ENCODE data around the gene DEFB132. TPM values are rescaled to one million over a fixed set of nuclear protein-coding genes. Genes with fewer than 3 reads are reported as not detected.

DEFB132 gene
- total and polyA plus RNA-seq, 9 of the 15 experiments (the other 6 are each of a cell fraction or from before 2014, with no cell fraction given), result not detected

GRCh38 chr20:297098-297924 is 39.8 kb downstream of the DEFB132 start, which contains the start of gene ZCCHC3 (continued):
- TF ChIP-seq, protein P1, sequence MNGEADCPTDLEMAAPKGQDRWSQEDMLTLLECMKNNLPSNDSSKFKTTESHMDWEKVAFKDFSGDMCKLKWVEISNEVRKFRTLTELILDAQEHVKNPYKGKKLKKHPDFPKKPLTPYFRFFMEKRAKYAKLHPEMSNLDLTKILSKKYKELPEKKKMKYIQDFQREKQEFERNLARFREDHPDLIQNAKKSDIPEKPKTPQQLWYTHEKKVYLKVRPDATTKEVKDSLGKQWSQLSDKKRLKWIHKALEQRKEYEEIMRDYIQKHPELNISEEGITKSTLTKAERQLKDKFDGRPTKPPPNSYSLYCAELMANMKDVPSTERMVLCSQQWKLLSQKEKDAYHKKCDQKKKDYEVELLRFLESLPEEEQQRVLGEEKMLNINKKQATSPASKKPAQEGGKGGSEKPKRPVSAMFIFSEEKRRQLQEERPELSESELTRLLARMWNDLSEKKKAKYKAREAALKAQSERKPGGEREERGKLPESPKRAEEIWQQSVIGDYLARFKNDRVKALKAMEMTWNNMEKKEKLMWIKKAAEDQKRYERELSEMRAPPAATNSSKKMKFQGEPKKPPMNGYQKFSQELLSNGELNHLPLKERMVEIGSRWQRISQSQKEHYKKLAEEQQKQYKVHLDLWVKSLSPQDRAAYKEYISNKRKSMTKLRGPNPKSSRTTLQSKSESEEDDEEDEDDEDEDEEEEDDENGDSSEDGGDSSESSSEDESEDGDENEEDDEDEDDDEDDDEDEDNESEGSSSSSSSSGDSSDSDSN (IDR thresholded peaks at IDR 0.05; ENCODE audit: borderline replicate concordance in 1 of 2, low read depth in 2 of 2, low read length in 2 of 2), result peak; percentile 99 to 100
- TF ChIP-seq ZNF384 (IDR thresholded peaks at IDR 0.05; ENCODE audit: low read depth, low read length), result peak; percentile 100
- TF ChIP-seq PHF21A (IDR thresholded peaks at IDR 0.05; ENCODE audit: borderline replicate concordance, low read depth), result peak; percentile 75; the same call in 1 of the 2 replicates
- TF ChIP-seq SOX6 (IDR thresholded peaks at IDR 0.05), result peak; percentile 81
- no peak for TF ChIP-seq POLR3A (IDR thresholded peaks at IDR 0.05; ENCODE audit: borderline replicate concordance, extremely low read depth, insufficient read depth, insufficient read length)
- peak; percentile 95 for TF ChIP-seq CEBPB (tag; IDR thresholded peaks at IDR 0.05)
- TF ChIP-seq, protein P2, sequence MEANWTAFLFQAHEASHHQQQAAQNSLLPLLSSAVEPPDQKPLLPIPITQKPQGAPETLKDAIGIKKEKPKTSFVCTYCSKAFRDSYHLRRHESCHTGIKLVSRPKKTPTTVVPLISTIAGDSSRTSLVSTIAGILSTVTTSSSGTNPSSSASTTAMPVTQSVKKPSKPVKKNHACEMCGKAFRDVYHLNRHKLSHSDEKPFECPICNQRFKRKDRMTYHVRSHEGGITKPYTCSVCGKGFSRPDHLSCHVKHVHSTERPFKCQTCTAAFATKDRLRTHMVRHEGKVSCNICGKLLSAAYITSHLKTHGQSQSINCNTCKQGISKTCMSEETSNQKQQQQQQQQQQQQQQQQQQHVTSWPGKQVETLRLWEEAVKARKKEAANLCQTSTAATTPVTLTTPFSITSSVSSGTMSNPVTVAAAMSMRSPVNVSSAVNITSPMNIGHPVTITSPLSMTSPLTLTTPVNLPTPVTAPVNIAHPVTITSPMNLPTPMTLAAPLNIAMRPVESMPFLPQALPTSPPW (CRISPR knock-in tag; IDR thresholded peaks at IDR 0.05), result peak; percentile 89
- TF ChIP-seq, protein P3, sequence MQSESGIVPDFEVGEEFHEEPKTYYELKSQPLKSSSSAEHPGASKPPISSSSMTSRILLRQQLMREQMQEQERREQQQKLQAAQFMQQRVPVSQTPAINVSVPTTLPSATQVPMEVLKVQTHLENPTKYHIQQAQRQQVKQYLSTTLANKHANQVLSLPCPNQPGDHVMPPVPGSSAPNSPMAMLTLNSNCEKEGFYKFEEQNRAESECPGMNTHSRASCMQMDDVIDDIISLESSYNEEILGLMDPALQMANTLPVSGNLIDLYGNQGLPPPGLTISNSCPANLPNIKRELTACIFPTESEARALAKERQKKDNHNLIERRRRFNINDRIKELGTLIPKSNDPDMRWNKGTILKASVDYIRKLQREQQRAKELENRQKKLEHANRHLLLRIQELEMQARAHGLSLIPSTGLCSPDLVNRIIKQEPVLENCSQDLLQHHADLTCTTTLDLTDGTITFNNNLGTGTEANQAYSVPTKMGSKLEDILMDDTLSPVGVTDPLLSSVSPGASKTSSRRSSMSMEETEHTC (IDR thresholded peaks at IDR 0.05), result no peak
- peak; percentile 78 for TF ChIP-seq CREB1 (IDR thresholded peaks at IDR 0.05)
- TF ChIP-seq CREB1 (CRISPR knock-in tag; IDR thresholded peaks at IDR 0.05), result peak; percentile 78; the same call in 1 of the 2 replicates
- TF ChIP-seq ESRRA (IDR thresholded peaks at IDR 0.05; ENCODE audit: borderline replicate concordance, low read depth), result peak; percentile 62; the same call in 1 of the 2 replicates
- 0 out of 2 replicates have a peak, but pooled peaks have one; percentile 8 for TF ChIP-seq DEAF1 (CRISPR knock-in tag; IDR thresholded peaks at IDR 0.05)
- TF ChIP-seq DPF2 (IDR thresholded peaks at IDR 0.05), result peak; percentile 30; the same call in 1 of the 2 replicates
- TF ChIP-seq CBFA2T3 (IDR thresholded peaks at IDR 0.05), result peak; percentile 33; the same call in 1 of the 2 replicates
- TF ChIP-seq MYC (IDR thresholded peaks at IDR 0.05; ENCODE audit: low read depth, low read length), result peak; percentile 83
- TF ChIP-seq MYC (CRISPR knock-in tag; IDR thresholded peaks at IDR 0.05; ENCODE audit: borderline replicate concordance, low read depth), result no peak
- TF ChIP-seq ZNF511 (CRISPR knock-in tag; IDR thresholded peaks at IDR 0.05), result peak; percentile 42; the same call in 1 of the 2 replicates
- peak; percentile 96 for TF ChIP-seq HNRNPLL (IDR thresholded peaks at IDR 0.05; ENCODE audit: low read depth, low read length, poor library complexity, severe bottlenecking)
- TF ChIP-seq SAFB2 (IDR thresholded peaks at IDR 0.05; ENCODE audit: borderline replicate concordance, low read depth, low read length, severe bottlenecking), result no peak
- peak; percentile 25 to 43; a peak in 1 of 4 replicates for TF ChIP-seq NONO (IDR thresholded peaks at IDR 0.05; ENCODE audit: low read depth in 2 of 2, low read length in 1 of 2)
